HG03045 (cell line): Measurements from ENCODE around the gene CHM.
A peak's percentile ranks its signal among the peaks of the same experiment; 100 is the strongest.
"Not testable (repeated sequence)": the region's sequence is repeated elsewhere in the genome, so short reads cannot be mapped to it uniquely, and the experiment has no call there.

Experiments used
- ATAC-seq: cut with Tn5 transposase; IDR thresholded peaks from one replicate; pipeline ENCODE4 v1.9.1; 2021; ENCODE audit warnings: mild to moderate bottlenecking, moderate library complexity; ENCODE audit not compliant: unreplicated experiment

The CHM gene, protein sequence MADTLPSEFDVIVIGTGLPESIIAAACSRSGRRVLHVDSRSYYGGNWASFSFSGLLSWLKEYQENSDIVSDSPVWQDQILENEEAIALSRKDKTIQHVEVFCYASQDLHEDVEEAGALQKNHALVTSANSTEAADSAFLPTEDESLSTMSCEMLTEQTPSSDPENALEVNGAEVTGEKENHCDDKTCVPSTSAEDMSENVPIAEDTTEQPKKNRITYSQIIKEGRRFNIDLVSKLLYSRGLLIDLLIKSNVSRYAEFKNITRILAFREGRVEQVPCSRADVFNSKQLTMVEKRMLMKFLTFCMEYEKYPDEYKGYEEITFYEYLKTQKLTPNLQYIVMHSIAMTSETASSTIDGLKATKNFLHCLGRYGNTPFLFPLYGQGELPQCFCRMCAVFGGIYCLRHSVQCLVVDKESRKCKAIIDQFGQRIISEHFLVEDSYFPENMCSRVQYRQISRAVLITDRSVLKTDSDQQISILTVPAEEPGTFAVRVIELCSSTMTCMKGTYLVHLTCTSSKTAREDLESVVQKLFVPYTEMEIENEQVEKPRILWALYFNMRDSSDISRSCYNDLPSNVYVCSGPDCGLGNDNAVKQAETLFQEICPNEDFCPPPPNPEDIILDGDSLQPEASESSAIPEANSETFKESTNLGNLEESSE

DNA sequence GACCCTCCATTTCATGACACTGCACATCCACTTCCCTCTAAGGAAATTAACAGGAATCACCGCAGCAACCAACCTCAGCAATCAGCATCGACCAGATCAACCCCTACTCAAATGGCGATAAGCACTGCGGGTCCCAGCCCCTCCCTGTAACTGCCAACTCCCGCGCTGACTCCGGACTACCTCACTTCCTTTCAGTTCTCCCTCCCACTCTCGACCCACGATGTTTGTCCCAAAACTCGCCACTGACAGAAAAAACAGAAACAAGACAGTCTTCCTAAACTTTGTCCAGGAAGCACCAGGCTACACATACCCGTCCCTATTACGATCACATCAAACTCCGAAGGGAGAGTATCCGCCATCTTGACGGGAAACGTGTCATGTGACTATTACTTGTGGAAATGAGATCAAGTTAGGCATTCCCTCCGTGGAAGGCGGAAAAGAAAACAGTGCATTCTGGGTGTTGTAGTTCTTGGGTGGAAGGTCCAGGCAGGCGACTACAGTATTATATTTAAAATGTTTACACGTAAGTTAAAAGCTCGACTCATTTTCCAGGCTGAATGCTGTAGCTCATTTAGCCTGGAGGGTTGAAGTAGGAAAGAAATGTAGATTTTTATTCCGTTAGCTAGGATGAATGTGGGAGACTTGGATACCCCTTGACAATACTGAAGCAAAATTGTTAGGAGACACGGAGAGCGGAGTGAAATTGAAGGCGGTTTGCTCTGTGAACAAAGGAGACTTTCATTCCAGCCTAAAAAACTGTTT lies at the start of gene CHM:
CHM (minus strand) TSS at position 385 of the 762 bp plus-strand sequence; CDS start at position 359, 26 bp downstream.
- peak; percentile 97 for ATAC-seq

DNA sequence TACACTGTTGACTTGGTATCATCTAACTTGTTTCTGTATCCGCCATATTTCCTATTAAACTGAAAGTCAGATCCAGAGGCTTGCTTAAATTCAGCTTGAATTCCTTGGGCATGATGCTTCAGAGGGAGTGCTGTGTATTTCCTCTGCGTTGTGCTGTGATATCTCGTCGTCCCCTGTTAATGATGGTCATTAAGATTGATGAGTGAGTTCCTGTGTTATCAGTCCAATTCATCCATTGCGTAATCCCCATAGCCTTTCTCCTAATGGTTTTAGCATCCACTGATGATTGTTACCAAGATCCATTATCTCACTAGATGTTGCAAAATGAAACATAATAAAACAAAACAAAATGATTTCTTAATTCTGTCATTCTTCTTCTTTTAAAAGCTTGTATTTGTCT lies 31.3 kb upstream of the CHM start:
- no peak for ATAC-seq

DNA sequence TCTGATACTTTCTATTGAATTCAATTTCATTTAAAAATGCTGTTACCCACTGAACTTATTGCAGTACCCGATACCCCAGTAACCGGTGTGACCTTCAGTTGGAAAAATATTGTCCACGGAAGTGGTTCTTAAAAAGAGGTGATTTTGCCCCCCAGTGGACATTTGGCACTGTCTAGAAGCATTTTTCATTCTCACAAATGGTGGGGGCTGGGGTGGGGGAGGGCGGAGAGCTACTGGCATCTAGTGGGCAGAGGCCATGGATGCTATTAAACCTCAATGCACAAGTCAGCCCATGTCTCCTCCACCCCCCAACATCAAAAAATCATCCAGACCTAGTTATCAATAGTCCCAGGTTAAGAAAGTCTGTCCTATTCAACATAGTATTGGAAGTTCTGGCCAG lies 19.6 kb upstream of the CHM start:
- no peak for ATAC-seq

DNA sequence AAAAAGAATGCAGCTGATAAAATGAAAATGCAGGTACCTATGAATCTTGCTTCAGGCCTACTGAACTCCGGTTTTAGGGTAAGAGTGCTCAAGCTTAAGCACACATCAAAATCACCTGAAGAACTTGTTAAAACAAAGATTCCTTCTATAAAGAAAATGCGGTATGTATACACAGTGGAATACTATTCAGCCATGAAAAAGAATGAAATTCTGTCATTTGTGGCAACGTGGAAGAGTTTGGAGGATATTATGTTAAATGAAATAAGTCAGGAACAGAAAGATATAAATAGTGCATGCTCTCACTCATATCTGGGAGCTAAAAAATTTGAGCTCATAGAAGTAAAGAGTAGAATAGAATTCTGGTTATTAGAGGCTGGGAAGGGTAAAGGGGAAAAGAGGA lies 14.0 kb upstream of the CHM start:
- ATAC-seq, result no peak

DNA sequence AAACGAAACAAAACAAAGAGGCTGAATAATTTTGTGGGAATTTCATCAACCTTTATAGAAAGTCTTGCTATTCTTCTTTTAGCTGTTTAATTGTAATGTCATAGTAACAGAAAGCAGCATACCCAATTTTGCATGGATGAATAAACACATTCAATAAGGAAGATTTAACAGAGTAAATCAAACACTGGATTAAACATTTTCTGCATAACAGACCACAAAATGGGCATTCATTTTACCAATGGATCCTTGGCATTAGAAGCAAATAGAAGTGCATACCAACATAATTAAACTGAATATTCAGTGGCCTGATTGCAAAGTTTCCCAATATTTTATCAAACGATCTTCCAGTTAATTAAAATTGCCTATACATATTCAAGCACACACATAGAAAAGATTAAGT lies 4.4 kb upstream of the CHM start:
- no peak for ATAC-seq

DNA sequence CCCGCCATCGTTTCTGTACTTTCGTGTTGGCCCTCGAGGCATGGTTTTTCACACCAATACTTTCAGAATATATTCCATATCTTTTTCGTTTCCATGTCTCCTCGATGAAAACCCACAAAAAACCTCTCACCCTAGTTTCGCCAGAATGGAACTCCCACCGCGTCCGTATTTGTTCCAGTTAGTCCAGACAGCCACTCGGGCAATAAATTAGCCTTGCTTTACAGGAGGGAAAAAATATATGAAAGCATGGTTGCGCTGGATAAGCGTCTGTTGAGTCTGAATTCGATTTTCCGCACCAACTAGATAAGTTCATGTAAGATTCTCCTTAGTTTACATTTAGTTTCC lies 550 bp upstream of the CHM start:
- no peak for ATAC-seq

DNA sequence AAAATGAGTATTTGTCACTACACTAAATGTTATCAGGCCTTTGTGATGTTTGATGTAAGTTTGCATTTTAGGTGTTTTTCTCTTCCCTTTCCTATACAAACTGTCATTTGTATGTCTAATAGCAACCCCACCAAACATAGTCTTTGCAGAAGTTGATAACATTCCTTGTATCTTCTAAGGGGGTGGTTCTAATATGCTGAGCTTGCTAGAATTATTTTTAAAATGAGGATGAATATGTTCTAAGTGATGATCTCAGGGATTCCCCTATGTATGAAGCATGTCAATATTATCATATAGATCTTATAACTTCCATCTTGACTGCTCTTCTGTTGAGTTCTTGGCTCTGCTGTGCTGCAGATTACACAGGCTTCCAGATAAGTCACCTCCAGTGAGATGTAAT lies 3.1 kb downstream of the CHM start:
- ATAC-seq, result no peak

DNA sequence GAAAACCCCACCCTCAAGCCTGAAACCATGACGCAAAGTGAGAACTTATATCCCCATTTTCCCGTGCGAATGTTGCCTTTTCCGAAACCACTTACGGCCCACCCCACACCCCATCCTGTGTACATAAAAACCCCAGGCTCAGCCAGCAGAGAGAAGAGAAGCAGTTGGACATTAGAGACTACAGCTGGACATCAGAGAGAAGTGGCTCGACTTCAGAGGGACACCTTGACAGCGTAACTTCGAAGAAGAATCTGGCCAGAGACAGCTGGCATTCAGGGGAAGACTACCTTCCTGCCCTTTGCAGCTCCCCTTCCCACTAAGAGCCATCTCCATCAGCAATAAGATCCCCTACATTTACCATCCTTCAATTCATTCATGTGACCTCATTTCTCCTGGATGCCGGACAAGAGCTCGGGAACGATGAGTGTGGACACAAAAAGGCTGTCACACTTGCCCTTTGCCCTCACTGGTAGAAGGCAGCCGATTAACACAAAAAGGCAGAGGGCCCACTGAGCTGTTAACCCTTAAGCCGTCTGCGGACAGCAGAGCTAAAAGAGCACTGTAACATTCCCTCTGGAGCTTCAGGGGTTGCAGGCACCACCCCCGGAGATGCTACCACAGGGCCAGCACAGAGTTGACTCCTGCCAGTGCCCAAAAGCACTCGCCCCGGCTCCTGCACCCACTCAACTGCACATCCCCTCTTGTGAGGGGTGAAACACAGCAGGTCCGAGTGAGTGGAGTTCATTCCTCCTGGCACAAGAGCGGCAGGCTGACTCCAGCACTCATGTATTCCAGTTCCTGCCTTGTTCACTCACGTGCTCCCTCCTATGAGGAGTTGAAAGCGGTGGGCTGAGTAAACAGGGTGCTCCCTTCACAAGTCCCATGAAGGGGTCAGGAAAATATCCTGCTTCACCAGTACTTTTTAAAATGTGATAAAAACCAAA lies 7.5 kb downstream of the CHM start:
- no peak for ATAC-seq

DNA sequence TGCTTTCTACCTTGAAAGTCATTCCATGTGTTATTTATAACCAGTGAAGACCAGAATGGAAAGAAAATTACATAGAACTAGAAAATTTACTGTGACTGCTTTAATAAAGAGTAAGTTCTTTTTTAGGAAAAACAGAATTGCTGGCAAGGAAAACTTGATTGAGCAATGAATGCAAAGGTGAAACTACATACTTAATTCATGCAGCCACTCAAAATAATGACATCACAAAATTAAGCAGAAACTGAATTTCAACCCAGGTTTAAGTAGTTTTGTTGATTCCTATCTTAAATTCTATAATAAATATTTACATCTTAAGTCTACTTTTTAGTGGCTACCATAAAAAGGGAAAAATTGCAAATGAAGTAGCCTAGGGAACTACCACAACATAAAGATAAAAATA lies 14.0 kb downstream of the CHM start:
- ATAC-seq, result no peak

DNA sequence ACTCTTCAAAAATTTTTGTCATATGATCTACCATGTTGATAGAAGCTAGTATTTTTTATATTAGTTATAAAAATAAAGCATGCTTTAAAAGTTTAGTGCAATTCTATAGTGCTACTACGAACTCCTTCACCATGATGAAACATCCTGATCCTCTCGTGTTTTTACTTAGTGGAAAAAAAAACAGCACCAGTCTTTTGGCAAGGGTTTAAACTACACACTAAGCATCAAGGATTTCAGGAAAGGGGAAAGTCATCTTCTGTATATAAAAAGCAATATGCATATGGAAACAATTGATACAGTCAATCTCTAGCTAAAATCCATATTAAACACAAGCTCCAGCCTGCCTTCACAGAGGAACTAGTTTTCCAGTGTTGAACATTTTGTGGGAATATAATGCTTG lies 18.7 kb downstream of the CHM start:
- no peak for ATAC-seq

DNA sequence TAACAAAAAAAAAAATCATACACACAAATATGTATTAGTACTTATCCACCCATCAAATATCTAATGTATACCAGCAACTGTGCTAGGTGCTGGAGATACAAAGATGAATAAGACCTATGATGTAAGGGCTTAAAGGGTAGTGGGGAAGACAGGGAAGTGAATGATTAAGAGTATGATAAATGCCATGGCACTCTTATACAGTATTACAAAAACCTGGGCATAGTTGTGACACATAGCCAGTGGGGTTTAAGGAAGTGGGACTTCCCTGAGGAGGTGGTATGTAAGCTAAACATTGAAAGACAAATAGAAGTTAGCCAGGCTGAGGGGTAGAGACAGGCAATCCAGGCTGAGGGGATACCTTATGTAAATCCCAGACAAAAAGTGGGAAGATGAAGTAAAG lies 23.5 kb downstream of the CHM start:
- ATAC-seq, result no peak

DNA sequence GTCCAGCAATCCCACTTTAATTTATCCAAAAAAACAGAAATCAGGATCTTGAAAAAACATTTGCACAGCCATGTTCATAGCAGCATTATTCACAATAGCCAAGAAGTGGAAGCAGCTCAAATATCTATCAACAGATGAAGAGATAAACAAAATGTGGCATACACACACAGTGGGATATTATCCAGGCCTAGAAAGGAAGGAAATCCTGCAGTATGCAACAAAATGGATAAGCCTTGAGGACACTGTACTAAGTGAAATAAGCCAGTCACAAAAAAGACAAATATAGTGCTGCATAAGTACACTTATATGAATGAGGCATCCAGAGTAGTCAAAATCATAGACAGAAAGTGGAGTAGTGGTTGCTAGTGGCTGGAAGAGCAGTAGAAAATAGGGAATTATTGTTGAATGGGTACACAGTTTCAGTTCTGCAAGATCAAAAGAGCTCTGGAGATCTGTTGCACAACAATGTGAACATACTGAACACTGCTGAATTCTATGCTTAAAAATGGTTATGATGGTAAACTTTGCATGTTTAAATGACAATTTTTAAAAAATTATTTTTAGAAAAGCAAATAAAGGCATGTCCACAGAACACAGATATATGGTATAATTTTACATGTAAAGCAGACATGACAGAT lies 25.6 kb downstream of the CHM start:
- ATAC-seq, result no peak

DNA sequence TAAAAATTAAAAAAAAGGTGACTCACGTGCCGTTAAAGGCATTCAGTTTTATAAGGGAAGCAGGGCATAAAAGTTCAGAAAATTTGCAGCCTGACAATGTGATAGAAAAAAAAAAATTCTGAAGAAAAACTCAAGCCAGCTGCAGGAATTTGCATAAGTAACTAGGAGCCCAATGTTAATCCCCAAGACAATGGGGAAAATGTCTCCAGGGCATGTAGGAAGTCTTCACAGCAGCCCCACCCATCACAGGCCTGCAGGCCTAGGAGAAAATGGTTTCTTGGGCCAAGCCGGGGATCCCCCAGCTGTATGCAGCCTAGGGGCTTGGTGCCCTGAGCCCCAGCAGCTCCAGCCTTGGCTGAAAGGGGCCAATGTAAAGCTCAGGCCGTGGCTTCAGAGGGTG lies 31.2 kb downstream of the CHM start:
- no peak for ATAC-seq

DNA sequence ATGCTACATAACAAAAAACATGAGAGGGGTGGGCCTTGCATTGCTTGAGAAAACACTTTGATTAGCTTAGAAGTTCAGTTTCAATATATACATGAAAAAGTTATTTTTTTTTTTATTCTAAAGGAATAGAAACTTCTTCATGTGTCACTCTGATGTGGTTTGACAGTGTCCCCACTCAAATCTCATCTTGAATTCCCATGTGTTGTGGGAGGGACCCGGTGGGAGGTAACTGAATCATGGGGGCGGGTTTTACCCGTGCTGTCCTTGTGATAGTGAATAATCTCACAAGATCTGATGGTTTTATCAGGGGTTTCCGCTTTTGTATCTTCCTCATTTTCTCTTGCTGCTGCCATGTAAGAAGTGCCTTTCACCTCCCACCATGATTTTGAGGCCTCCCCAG lies 32.4 kb downstream of the CHM start:
- ATAC-seq, result not testable (repeated sequence)

DNA sequence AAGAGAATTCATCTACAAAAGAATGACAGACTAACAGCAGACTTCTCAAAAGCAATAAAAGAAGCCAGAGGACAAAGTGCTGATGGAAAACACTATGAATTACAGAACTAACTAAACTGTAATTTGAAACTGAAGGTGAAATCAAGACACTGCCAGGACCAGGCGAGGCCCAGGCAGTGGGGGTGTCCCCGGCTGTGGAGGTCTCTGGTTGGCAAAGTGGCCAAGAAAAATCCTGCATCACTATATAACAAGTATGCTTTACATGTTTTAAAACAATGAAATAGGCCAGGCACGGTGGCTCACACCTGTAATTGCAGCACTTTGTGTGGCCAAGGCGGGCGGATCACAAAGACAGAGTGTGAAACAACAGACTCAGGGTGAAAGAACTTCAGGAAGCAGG lies 32.9 kb downstream of the CHM start:
- no peak for ATAC-seq

DNA sequence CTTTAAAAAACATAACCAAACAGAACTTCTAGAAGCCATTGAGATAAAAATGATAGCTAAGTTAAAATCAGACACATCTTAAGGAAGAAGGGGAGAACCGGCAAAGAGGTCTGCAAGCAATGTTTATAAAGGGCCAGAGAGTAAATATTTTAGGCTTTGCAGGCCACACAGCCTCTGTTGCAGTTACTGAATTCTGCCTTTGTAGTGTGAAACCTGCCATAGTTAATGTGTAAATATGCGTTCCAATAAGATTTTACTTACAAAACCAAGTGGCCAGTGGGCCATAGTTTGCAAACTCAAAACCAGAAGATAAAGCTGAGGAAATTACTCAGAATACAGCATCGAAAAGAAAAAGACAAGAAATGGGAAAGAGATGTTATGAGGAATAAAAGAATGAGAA lies 33.6 kb downstream of the CHM start:
- no peak for ATAC-seq

DNA sequence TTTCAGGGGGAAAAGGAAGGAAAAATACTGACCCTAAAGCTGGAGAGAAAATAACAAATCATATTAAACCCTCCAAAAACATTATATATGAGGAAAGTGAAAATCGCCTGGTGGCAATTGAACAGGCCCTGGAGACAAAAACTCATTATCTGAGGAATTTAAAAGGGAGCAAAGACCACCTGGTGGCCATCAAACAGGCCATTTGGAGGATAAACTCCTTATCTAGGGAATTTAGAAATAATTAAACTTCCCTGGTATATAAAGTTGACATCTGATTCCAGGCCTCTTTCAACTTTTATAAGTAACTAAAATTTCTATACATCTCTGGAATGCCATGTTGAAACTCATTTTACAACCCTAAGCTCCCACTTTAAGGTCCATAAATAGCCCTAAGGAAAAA lies 35.2 kb downstream of the CHM start:
- ATAC-seq, result no peak

DNA sequence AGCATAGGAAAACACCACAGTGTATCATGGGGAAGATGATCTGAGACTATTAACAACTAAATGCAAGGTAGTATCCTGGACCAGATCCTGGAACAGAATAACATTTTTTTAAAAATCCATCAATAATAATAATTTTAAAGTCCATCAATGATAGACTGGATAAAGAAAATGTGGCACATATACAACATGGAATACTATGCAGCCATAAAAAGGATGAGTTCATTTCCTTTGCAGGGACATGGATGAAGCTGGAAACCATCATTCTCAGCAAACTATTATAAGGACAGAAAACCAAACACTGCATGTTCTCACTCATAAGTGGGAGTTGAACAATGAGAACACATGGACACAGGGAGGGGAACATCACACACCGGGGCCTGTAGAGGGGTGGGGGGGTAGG lies 37.6 kb downstream of the CHM start:
- not testable (repeated sequence) for ATAC-seq

DNA sequence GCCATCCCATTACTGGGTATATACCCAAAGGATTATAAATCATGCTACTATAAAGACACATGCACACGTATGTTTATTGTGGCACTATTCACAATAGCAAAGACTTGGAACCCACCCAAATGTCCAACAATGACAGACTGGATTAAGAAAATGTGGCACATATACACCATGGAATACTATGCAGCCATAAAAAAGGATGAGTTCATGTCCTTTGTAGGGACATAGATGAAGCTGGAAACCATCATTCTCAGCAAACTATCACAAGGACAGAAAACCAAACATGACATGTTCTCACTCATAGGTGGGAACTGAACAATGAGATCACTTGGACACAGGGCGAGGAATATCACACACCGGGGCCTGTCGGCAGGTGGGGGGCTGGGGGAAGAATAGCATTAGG lies 39.5 kb downstream of the CHM start:
- ATAC-seq, result not testable (repeated sequence)
